CD1c-positive myeloid dendritic cell (primary cell): ENCODE measurements around the gene SLC31A1.
A peak's percentile ranks its signal among the peaks of the same experiment; 100 is the strongest.
"Not testable (repeated sequence)": the region's sequence is repeated elsewhere in the genome, so short reads cannot be mapped to it uniquely, and the experiment has no call there.

ENCODE experiments used
- DNase-seq: peaks from one replicate; pipeline ENCODE4 v3.0.0-alpha.2; 2016; ENCODE audit errors: extremely low spot score

The SLC31A1 gene

DNA sequence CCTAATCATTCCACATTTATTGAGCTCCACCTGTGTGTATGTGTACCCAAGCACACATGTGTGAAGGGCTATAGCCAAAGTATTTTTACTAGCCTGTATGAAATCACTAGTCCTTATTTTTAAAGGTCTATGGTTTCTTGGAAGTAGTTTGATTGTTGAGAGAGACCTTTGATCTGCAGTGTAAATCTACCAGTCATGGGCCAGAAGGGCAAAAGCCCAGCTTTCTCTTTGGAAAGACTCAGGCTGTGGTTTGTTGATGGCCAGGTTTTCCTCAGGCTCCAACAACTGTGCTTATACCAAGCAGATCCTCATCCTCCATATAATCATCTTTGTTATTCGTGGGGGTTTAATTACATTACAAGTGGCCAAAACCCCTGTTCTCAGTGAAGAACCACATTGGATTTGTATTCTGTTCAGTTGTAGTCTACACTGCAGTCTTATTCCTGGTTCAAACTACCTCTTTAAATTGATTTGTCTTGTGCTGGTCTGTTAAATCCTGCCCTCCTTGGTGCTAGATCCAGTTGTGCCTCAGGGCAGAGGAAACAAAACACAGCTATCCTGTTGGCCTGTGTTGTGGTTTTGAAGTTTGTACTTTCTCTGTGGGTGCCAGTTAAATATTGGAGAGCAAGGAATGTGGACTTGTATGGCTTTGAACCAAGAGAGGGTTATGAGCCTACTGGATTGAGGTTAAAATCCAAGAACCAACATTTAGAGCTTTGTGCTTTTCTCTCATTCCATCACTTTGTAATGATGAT is 40.8 kb downstream of the SLC31A1 start:
- DNase-seq = no peak

DNA sequence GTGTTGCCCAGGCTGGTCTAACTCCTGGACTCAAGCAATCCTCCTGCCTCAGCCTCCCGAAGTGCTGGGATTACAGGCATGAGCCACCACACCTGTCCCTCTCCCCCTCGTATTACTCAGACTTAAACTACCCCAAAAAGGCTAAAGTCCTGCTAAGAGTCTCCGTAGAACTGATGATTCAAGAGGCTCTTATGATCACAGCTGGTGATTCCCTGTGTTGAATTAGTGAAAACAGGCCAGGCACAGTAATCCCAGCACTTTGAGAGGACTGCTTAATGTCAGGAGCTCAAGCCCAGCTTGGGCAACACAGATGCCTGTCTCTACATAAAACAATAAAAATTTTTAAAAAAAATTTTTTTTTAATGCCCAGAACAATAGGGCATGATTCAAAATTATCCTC is 44.8 kb downstream of the SLC31A1 start:
- DNase-seq = no peak

DNA sequence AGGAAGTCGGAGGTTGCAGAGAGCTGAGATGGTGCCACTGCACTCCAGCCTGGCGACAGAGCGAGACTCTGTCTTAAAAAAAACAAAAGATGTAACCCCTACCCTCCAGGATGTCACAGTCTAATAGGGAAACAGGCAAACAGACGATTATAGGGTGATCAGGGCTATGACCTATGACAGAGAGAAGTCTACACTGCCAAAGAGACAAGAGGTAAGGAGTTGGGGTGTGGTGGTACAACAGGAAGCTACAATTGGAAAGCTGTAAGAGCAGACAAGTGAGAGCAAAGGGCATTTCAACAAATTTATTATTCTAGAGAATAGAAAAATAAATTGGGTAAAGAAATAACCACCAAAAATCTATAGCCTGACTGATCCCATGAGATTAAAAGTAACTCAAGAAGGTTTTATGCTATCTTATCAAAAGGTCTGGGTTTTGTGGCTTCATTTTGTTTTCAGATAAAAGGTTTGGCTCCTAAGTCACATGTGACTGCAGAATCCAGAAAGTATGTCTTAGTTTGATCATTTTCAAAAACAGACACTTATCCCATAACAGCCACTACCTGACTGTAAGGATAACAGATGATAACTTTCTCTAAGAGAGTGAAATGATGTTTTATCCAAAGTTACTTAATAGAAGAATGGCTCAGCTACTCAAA is 46.7 kb downstream of the SLC31A1 start:
- no peak for DNase-seq

DNA sequence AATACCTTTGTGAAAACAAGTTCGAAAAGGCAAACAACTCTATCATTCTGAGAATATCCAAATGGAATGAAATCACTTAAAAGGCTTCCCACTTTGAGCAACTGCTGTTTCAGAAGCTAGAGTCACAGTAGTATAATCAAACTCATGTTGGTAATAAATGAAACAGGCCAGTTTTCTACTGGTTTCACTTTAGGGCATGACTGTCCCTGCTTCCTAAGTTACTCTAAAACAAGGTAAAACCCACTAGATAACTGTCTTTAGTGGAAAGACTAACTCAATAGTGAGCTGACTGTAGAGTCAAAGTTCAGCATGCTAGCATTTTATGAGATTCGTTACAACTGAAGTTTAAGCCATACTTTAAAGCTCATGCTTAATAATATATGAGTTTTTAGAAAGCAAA is 48.0 kb downstream of the SLC31A1 start:
- no peak for DNase-seq

DNA sequence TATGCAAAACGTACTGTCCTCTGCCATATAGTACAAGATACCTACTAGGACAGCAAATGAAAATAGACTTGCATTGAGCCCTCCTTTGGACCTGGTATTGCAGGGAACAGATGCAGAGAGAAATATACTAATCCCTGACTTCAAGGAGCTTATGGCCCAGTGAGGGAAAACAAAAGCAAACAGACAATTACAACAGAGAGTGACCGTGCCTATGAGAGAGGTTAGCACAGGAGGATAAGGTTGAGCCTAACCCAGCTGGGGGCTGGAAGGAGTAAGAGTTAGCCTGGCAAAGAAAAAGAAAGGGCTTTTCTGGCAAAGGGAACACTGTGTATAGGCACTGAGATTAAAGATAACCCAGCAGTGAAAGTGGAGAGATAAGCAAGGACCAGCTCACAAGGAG is 48.5 kb downstream of the SLC31A1 start:
- DNase-seq = no peak

DNA sequence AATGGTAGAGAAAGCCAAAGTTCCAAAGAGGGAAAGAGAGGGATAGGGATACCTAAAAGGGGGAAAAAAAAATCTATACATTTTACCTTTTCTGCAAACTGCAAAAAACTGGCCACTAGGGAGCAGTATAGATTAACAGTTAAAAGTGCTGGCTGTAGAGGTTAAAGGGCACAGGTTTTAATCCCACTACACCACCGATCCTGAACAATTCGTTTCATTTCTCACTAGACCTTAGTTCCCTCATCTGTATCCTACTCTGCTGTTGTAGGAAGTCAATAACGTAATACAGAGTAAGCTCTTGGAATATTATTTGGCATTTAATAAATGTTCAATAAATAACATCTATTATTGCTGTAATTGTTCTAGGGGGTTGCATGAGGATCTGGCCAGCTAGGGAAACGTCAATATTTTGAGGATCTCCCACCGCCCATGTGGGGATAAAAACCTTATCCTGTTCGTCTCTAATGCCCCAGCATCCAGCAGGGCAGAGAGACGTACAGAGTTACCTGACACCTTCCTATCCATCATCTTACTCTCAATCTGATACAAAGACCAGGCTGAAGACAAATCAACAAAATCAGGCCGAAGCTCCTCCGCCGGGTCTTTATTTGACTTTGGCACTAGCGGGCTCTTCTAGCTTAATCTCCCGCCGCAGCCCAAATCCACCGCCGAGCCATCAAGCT is 53.3 kb downstream of the SLC31A1 start:
- peak; percentile 79 for DNase-seq

DNA sequence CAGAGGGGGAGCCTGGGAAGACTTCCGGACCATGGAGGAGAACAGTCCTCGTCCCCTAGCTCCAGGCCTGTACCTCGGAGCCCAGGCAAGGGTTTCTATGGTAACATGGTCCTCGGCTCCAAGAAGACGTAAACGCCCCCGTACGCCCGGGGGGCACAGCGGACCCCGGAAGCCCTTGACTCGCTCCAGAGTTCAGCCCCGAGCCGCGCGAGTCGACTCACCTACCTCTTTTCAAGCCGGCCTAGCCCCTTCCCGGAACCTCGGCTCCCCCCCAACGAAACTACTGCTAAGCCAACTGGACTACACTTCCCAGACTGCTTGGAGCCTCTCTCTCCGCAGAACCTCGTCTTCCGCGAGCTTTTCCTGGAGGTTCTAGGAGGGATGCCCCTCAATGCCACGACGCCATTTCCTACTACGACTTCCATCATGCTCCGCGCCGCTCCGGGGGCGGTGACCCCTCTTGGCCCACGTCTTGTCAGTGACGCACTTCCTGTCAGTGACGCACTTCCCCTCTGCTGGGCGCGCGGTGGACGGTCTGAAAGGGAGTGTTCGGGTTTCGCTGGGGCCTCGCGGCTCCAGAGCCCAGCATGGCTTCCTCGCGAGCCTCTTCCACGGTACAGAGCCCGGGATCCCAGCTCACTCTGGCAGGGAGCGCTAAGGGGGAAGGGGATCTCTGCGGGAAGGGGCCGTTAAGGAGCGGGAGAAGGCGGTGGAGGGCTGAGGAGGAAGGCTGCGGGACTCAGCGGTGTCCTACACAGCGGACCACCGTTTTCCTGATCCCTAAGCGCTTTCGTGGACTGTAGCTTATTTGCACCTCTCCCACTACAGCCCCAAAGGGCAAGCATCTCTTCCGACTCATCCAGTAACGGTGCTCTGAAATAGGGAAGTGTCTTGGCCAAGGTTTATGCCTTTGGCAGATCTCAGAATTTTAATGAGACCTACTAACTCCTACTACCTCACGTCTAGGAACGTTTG is 54.1 kb downstream of the SLC31A1 start, which contains the start of the genes CDC26 and PRPF4:
TSS of gene CDC26 (minus strand) at position 416 of the 975 bp plus-strand sequence. CDS start 3,065 bp downstream, outside the sequence.
TSS of gene PRPF4 (plus strand) at position 502 of the 975 bp plus-strand sequence. CDS start at position 588, 86 bp downstream.
- peak; percentile 98 for DNase-seq

DNA sequence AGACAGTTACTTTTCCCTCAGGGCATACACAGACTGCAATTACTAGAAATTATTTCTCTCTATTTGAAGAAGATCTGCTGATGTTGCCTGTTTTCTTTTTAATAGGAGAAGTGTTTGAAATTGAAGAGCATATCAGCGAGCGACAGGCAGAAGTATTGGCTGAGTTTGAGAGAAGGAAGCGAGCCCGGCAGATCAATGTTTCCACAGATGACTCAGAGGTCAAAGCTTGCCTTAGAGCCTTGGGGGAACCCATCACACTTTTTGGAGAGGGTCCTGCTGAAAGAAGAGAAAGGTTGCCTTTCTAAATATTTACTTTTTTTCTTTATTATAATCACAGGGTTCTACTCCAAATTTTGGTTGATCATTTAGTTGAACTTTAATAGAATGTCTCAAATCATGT is 57.5 kb downstream of the SLC31A1 start:
- no peak for DNase-seq

DNA sequence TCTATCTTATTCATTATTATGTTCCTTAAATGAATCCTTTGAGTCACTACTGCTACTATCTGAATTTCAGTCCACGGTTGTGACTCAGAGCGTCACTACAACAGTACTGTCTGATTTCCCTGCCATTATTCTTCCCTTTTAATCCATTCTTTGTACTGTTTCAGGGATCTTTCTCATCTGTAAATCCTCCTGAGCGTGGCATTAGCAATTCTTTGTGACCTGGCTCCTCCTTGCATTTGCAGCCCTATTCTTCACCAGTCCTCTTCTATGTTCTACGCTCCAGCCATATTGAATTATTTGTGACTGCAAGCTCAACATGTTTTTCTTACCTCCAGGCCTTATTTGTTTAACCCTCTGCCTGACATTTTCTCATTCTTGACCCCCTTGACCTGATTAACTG is 60.0 kb downstream of the SLC31A1 start:
- no peak for DNase-seq

DNA sequence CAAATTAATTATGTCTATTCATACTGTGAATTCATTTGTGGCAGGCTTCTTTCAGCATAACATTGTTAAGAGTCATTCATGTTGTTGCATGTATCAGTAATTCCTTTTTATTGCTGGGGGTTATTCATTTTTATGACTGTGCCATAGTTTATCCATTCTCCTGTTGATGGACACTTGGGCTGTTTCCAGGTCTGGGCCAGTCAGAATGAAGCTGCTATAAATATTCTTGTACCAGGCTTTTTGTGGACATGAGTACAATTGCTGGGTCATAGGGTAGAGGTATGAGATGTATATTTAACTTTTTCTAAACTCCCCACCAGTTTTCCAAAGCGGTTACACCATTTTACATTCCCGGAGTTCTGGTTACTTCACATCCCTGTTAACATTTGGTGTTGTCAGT is 67.7 kb downstream of the SLC31A1 start:
- DNase-seq = no peak

DNA sequence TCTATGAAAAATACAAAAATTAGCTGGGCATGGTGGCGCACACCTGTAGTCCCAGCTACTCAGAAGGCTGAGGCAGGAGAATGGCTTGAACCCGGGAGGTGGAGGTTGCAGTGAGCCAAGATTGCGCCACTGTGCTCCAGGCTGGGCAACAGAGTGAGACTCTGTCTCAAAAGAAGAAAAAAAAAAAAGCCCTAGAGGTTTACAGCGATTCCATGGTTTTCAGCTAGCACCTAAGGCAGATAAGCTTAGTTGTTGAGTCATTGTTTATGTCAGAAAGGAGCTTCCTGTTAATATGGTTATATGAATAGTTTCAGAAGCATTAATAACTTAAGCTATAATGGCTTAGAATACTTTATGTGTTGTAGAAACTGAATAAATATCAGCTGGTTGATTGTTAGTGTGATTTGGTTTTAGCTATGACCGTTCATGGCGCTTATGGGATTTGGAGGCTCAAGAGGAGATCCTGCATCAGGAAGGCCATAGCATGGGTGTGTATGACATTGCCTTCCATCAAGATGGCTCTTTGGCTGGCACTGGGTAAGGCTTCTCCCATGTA is 68.8 kb downstream of the SLC31A1 start:
- DNase-seq = no peak

DNA sequence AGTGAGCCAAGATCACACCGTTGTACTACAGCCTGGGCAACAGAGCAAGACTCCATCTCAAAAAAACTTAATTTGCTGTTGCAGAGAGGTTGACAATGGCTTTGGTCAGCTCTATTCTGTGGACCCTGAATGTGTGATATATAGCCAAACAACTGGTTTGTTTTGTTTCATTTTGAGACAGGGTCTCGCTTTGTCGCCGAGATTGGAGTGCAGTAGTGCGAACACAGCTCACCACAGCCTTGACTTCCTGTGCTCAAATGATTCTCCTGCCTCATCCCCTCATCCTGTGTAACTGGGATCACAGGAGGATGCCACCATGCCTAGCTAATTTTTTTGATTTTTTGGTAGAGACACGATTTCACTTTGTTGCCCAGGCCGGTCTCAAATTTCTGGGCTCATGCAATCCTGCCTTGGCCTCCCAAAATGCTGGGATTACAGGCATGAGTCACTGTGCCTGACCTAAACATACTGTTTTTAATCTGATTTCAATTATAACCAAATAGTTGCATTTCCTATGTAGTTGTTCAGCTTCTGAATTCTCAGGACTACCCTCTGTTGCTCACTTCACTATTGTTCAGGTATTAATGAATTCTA is 72.0 kb downstream of the SLC31A1 start:
- DNase-seq = no peak

DNA sequence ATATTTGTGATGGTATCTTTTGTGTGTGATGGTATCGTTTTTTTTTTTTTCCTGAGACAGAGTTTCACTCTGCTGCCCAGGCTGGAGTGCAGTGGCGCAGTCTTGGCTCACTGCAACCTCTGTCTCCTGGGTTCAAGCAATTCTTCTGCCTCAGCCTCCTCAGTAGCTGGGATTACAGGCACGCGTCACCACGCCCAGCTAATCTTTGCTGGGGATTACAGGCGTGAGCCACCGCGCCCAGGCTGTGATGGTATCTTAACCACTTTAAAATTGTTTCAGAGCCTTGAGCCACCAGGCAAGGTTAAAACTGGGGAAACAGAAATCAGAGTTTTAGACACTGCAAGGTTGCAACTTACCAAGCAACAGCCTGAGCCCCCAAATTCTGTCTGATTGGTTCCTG is 74.9 kb downstream of the SLC31A1 start:
- DNase-seq = not testable (repeated sequence)

DNA sequence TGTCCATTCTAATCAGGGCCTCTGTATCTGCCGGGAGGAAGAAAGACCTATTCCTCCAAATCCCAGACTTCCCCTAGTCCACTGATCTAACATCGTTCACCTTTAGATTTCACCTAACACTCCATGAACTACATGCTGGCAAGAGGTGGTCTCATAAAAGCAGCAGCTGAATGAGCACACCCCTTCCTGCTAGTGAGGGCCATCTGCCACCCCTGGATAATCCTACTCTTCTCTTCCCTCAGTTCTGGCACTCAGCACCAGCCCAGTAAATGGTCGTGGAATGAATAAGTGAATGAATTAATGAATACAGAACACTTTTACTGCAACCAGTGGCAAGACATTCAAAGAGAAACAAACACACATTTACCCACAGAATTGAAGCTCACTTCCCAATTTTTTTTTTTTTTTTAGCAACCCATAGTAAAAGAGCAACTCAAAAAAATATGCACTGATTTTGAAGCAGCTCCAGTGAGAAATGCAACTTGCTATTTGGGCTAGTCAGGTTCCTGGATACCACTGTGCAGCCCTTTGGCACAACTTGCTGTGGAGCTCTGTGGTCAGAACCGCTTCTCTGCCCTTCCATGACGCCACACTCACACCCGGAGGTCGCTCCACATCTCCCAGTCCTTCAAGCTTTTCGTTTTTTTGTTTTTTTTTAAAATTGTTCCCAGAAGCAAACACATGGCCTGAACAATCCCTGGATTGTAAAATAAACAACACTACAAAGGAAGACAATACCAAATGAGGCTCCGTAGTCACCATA is 75.6 kb downstream of the SLC31A1 start:
- DNase-seq = no peak

DNA sequence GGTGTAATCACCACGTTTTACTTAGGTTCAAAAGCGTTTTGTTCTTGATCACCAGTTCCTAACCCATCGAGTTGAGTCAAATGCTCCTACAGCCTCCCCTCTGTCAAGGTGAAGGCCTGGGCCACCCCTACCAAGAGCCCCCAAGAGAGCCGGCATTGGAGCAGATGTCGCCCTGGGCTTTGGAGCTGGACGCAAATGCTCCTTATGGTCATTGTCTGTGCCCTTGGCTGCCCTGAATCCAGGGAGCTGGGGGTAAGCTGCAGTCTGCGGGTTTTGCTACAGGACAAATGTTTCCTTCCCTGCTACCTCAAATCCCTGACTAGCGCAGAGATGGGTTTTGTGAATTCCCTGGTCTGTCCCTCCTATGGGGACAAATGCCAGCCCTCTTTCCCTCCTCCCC is 77.0 kb downstream of the SLC31A1 start:
- no peak for DNase-seq

DNA sequence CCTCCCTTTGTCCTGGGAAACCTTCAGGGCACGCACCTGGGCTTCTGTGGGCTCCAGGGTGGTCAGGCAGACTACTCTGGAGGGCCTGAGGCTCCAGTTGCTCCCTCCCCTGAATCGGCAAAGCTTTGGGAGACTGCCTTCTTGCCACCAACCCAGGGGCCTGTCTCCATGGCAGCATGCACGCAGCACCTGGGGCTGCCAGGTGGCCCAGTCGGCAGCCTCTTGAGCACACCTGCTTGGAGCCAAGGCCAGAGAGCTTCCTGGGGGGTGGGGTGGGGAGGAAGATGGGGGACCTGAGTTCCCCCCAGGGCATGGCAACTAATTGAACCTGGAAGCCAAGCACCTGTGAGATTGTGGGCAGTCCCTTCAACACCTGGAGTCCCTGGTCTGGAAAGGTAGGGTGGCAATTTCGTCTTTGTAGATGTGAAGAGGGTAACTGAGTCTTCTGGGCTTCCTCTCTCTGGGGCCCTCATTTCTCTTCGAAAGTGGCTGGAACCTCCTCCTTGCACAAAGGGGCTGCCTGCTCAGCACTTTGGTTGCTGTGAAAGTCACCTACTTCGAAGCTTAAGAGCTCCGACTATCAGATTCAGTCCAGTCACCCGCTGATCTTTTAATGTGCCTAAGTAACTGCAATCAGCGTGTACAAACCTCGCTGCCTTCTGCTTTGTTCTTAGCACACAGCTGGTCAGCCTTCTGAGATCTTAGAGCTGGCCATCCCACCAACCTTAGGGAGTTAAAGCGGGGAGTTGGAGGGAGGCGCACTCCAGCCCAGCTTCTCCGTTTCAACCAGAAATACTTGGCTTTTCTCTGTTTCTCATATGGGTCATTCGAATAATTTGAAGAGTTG is 77.8 kb downstream of the SLC31A1 start:
- no peak for DNase-seq

DNA sequence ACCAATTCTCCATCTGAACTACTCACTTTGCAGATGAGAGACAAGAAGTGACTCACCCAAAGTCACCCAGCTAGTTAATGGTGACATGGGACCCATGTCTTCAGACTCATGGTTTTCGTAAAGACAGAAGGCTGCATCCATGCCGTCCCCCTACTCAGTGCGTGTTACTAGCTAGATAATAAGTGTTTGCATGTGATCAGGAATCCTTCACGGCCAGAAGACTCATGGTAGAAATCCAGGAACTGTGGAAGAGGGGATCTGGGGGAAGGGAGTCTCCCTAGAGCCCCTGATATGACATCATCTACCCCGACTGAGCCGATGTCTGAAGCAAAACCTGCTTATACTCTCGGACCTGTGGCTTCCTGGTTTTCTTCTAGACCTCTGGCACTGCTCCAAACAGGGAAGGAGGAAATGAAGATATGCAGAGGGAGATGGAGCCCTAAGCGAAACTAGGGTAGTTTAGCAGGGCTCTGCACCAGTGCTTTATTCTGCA is 78.5 kb downstream of the SLC31A1 start:
- peak; percentile 72 for DNase-seq

DNA sequence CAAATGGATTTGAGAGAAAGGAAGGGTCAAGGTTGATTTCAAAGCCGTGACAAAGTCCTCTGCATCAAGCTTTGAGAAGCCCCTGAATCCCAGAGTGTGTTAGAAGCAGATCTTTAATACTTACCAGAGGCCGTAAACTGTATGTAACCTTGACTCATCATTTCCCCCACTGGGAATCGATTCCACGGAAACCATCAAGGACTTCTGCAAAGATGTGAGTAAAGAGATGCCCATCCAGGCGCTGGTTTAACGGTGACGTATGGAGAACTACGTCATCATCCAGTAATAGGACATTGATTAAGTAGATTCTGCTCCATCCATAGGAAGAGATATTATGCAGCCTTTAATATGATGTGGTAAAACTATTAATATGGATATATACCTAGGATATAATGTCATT is 80.2 kb downstream of the SLC31A1 start:
- DNase-seq = no peak
